ENCODE data around the gene MAMLD1.
A peak's percentile ranks its signal among the peaks of the same experiment; 100 is the strongest.

The MAMLD1 gene

DNA sequence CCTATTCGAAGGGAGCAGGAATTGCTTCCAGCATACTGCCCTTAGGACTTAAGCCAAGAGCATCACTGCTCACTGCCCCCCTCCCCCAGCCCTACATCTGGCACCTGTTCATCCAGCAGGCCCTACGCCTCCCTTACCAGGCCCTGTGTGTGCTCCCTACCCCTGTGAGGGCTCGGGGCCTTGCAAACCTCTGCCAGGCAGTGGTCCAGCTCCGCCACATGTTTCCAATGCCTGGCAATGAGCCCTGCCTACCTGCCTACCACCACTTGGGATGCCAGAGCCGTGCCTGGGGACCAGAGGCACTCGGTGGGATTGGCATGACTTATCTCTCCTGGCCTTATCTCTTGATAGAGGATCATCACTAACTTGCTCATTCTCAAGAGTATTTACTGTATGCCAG lies 177.8 kb downstream of the MAMLD1 start:
- no peak for DNase-seq

- DNase-seq, result no peak
Measured at GRCh38 chrX:150542846-150543229, 179.7 kb downstream of the MAMLD1 start.

- no peak for DNase-seq
Measured at GRCh38 chrX:150543230-150544155, 180.4 kb downstream of the MAMLD1 start.

DNA sequence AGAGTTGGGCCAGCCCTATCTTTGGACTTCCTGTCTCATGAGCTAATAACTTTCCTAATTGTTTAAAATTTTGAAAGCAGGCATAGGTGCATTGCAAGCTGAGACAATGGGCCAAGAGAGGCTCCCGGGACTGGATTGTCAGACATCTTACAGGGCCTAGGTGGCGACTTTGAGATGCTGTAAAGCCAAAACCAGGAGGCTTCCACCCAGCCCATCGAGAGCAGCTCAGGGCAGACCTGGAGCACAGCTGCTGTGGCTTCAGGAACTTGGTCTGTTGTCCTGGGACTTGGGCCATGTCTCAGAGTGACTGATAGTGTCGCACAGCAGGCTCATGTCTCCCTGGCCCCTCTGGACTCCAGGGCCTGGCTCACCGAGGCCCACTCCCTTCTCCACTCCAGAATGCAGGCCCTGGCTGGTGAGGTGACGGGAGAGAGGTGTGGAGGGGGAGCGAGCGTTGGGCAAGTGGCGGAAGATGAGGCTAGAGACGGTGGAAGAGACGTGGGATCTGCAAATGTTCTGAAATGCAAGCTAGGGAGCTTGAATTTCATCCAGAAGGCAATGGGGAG lies 181.2 kb downstream of the MAMLD1 start:
- peak; percentile 10 to 20 for DNase-seq

DNA sequence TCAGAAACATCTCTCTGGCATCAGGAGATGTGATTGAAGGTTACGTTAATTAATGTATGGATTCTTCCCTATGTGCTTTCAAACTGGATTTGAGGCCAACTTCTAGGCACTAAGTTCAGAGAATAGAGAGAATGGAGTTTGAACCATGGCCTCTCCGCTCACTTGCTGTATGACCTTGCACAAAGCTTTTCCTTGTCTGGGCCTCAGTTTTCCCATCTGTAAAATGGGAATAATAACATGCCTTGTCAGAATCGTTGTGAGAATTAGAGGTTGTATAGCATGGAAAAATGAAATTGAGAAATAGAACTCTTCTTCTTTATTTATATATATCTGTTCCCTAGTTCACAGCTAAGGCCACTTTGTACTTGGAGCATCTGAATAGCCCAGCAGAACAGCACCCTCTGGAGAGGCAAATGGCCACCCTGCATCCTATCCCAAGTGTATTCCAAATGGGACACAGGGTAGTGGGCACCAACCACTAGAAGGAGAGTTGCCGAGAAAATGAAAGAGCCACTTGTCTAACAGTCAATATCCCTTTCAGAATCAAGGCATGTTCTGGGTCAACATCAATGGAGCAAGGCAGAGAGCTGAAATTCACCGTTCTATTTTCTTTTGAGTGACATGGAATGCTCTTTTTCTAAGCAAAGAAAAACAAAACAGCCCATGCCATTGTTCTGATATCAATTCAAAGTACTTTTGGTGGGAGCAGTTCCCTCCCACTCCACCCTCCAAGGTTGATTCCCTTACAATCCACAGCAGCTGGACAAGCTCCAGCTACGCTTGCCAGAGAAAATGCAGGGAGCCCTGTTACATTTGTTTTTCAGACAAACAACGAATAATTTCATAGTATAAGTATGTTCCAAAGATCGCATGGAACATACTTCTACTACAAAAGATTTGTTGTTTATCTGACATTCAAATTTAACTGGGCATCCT lies 182.0 kb downstream of the MAMLD1 start:
- no peak for DNase-seq

DNA sequence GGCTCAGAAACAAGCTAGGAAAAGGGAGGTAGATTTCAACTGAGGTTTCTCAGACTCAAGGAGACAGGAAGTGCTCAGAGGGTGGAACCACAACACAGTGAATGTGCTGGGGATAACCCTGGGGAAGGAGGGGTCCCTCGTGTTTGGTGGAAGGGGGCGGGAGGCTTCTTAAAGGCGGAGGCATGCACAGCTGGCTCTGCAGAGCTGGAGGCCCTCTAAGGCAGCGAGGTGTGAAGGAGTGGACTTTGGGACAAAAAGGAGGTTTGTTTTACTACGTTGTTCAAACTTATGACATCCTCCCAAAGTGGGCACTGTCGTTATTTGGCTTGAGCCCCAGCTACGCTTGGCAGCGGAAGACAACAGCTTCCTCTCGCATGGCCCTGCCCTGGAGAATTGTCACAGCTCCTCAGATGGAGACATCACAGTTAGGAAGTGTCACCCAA lies 183.6 kb downstream of the MAMLD1 start:
- DNase-seq, result peak; percentile 19 to 37

GRCh38 chrX:150547375-150548115 lies 184.4 kb downstream of the MAMLD1 start:
- DNase-seq, result no peak

GRCh38 chrX:150548251-150548650 lies 185.1 kb downstream of the MAMLD1 start:
- no peak for DNase-seq

DNA sequence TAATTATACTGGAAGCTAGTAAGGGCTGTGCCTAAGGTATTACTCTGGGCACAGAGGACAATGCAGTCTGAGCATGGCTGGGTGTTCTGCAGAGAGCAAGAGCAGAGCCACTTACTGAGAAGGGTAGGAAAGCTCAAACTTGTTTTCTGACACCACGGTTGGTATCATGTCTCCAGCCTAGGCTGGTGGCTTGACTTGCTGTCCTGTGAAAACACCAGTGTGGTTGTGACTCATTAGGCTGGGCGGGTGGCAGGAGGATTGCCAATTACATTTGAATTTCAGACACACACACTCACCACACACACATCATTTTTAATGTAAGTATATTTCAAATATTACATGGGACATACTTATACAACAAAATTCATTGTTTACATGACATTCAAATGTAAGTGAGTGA lies 185.6 kb downstream of the MAMLD1 start:
- no peak for DNase-seq

DNA sequence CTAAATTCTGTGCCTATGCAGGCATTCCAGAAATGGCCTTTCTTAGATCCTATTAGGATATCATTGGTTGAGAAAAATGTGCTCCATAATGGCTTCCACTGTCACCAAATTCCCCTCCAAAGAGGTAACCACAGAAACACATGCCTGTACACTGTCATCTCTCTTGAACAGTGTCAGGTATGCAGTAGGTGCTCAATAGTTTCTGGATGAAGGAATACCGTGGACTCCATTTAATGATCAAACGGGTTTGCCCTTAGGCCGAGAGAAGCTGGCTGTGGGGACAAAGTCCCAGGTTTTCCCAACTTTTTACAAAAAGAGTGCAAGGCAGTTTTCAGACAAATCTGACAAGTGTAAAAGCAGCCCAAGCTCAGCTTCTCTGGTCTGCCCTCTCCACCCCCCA lies 188.8 kb downstream of the MAMLD1 start:
- DNase-seq, result no peak

DNA sequence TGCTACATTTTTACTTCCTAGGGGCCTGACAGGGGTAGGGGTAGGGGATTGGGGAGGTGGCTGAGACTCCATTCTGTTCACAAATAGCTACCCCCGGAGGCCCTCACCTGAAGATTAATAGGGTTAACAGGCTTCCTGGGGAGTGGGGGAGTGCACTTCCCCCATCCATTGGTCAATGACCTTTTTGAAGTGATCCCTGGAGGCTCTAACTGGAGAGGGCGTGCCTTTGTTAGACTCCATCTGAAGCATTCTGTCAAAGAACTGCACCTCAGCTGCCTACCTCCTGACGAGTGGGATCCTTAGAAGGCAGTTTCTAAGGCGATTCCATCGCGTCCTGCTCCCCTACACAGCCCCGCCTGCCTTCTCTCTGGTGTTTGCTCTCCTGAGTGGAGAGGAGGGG lies 195.3 kb downstream of the MAMLD1 start:
- DNase-seq, result no peak

Measured in Kasumi-1 (cell line).